Measurements from ENCODE around the gene SRRM4.

The SRRM4 gene

GRCh38 chr12:119088685-119089379 lies 107.5 kb downstream of the SRRM4 start:
- TF ChIP-seq CTCF (conservative IDR thresholded peaks at IDR 0.05; ENCODE audit: control insufficient read depth, insufficient read depth, low read depth, low read length), result no peak
- H3K4me3 ChIP-seq (ENCODE audit: control insufficient read depth, low read depth, low read length), result no peak overlapping the region
- DNase-seq (ENCODE audit: low read depth), result no peak

GRCh38 chr12:119089380-119090013 lies 108.2 kb downstream of the SRRM4 start:
- H3K4me3 ChIP-seq (ENCODE audit: control insufficient read depth, low read depth, low read length), result no peak overlapping the region
- no peak for DNase-seq (ENCODE audit: low read depth)
- no peak for TF ChIP-seq CTCF (conservative IDR thresholded peaks at IDR 0.05; ENCODE audit: control insufficient read depth, insufficient read depth, low read depth, low read length)

GRCh38 chr12:119090276-119090675 lies 108.9 kb downstream of the SRRM4 start:
- DNase-seq (ENCODE audit: low read depth), result no peak
- no peak for TF ChIP-seq CTCF (conservative IDR thresholded peaks at IDR 0.05; ENCODE audit: control insufficient read depth, insufficient read depth, low read depth, low read length)
- no peak overlapping the region for H3K4me3 ChIP-seq (ENCODE audit: control insufficient read depth, low read depth, low read length)

DNA sequence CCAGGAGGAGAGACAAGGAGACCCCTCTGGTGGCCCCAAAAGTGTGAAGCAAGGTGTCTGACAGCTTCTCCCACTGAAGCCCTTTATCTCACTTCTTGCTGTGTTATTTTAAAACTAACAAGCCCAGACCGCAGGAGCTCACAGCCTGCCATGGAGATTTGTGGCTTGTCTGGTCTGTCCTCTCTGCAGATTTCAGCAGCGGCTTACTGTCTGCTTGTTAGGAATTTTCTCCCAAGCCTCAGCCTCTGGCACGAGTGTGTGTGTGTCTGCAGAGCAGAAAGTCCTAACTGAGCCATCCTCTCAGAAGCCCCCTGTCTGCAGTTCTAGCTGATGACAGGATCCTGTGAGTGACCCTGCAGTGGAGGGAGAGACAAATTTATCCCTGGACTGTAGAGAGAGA lies 109.5 kb downstream of the SRRM4 start:
- H3K4me3 ChIP-seq (ENCODE audit: control insufficient read depth, low read depth, low read length), result no peak overlapping the region
- no peak for DNase-seq (ENCODE audit: low read depth)
- no peak for TF ChIP-seq CTCF (conservative IDR thresholded peaks at IDR 0.05; ENCODE audit: control insufficient read depth, insufficient read depth, low read depth, low read length)

DNA sequence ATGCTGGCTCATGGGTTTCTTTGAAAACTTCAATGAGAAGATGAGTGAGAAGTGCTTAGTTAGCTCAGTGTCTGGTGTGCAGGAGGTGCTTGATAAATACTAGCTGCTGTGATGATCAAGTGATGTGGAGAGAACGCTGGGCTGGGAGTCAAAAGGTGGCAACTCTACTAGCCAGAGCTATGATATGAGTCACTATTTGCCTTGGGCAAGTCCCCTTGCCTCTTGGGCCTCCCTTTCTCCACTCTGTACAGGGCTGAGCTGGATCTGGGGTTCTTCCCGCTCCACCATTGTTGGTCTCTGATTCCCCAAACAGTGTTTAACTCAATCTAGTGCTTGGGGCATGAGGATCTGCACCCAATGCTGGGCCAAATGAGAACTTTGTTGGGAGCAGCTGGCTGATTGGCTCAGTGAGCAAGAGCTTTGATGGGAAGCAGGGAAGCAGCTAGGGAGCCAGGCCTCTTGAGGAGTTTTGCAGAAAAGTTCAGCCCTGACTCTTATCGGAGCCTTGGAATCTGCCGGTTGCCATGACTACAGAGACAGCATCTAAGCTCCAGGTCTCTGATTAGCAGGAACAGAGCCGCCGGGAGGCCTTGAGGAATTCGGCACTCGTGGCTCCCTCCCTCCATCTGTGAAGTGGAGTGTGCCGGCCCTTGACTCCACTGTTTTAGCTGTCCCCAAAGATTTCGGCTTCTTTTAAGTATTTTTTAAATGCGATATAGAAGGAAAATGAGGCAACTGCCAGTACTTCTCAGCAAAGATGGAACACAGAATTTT lies 115.3 kb downstream of the SRRM4 start:
- DNase-seq (ENCODE audit: low read depth), result no peak
- H3K4me3 ChIP-seq (ENCODE audit: control insufficient read depth, low read depth, low read length), result no peak overlapping the region
- TF ChIP-seq CTCF (conservative IDR thresholded peaks at IDR 0.05; ENCODE audit: control insufficient read depth, insufficient read depth, low read depth, low read length), result no peak

- TF ChIP-seq CTCF (conservative IDR thresholded peaks at IDR 0.05; ENCODE audit: control insufficient read depth, insufficient read depth, low read depth, low read length), result no peak
- H3K4me3 ChIP-seq (ENCODE audit: control insufficient read depth, low read depth, low read length), result no peak overlapping the region
- DNase-seq (ENCODE audit: low read depth), result no peak
Observed at GRCh38 chr12:119100933-119101332, 119.6 kb downstream of the SRRM4 start.

Measured in fibroblast of mammary gland (primary cell).